Liver (tissue), 3 donors: ENCODE data around the gene REPS1.

ENCODE experiments used
- RAD21 ChIP-seq, 2 donors: IDR thresholded peaks; 2 replicates each; pipeline ENCODE4 v1.6.1; 2016; ENCODE audit warnings: antibody characterized with exemption in 2 of 2, mild to moderate bottlenecking in 2 of 2
- SP1 ChIP-seq: IDR thresholded peaks from 2 replicates; pipeline ENCODE4 v1.6.1; 2018; ENCODE audit warnings: antibody characterized with exemption, mild to moderate bottlenecking
- YY1 ChIP-seq: IDR thresholded peaks from 2 replicates; pipeline ENCODE4 v1.6.1; 2016; ENCODE audit warnings: antibody characterized with exemption, mild to moderate bottlenecking
- TF ChIP-seq, protein P1 (sequence below): fragments of 150-350 bp; IDR thresholded peaks from 2 replicates; pipeline ENCODE4 v1.5.1; 2017; ENCODE audit warnings: improper control_type of control experiment, low read depth, low read length; ENCODE audit not compliant: missing input control
- TF ChIP-seq, protein P2 (sequence below): IDR thresholded peaks from 2 replicates; pipeline ENCODE4 v1.6.1; 2016; ENCODE audit warnings: antibody characterized with exemption, mild to moderate bottlenecking
- TF ChIP-seq, protein P3 (sequence below): IDR thresholded peaks from 2 replicates; pipeline ENCODE4 v1.6.1; 2016; ENCODE audit warnings: antibody characterized with exemption
- TF ChIP-seq, protein P4 (sequence below): IDR thresholded peaks from 2 replicates; pipeline ENCODE4 v1.6.1; 2016; ENCODE audit warnings: antibody characterized with exemption
- donor health status: healthy.
- donor health status: healthy.

DNA sequence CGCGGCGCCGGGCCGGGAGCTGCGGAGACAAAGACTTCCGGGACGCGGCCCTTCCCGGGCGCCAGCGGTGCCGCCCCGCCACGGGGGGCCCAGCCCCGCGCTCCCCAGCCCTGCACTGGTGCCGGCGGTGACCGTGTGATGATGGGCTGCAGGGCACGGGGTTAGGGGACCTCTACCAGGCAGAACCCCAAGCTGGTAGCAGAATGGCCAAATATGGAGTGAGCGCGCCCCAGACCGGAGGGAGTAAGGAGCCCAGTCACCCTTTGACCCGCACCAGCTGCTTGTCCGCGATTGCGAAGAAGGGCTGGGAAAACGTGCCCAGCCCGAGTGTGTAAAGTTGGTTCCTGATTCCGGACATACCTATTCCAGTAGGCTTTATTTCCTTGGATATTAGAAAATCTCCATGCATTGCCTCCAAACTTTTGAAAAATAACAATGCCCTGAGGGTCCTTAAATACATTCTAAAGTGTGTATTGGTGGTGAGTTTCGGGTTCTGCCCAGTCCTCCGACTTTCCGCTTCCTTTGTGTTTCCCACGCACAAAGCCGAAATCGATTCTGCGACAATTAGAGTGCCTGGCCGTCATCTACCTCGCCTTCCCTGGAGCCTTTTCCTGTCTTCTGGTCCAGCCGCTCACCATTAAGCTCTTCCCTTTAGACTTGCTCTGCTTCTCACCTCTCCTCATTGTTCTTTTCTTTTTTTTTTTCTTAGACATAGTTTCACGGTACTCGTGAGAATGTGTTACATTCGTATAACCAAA lies 41.6 kb upstream of the REPS1 start:
- TF ChIP-seq RAD21 (IDR thresholded peaks at IDR 0.05) (peak; percentile 48 to 58), SP1 (no peak), YY1 (no peak)
- TF ChIP-seq, protein P1, sequence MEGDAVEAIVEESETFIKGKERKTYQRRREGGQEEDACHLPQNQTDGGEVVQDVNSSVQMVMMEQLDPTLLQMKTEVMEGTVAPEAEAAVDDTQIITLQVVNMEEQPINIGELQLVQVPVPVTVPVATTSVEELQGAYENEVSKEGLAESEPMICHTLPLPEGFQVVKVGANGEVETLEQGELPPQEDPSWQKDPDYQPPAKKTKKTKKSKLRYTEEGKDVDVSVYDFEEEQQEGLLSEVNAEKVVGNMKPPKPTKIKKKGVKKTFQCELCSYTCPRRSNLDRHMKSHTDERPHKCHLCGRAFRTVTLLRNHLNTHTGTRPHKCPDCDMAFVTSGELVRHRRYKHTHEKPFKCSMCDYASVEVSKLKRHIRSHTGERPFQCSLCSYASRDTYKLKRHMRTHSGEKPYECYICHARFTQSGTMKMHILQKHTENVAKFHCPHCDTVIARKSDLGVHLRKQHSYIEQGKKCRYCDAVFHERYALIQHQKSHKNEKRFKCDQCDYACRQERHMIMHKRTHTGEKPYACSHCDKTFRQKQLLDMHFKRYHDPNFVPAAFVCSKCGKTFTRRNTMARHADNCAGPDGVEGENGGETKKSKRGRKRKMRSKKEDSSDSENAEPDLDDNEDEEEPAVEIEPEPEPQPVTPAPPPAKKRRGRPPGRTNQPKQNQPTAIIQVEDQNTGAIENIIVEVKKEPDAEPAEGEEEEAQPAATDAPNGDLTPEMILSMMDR, result no peak
- TF ChIP-seq, protein P2, sequence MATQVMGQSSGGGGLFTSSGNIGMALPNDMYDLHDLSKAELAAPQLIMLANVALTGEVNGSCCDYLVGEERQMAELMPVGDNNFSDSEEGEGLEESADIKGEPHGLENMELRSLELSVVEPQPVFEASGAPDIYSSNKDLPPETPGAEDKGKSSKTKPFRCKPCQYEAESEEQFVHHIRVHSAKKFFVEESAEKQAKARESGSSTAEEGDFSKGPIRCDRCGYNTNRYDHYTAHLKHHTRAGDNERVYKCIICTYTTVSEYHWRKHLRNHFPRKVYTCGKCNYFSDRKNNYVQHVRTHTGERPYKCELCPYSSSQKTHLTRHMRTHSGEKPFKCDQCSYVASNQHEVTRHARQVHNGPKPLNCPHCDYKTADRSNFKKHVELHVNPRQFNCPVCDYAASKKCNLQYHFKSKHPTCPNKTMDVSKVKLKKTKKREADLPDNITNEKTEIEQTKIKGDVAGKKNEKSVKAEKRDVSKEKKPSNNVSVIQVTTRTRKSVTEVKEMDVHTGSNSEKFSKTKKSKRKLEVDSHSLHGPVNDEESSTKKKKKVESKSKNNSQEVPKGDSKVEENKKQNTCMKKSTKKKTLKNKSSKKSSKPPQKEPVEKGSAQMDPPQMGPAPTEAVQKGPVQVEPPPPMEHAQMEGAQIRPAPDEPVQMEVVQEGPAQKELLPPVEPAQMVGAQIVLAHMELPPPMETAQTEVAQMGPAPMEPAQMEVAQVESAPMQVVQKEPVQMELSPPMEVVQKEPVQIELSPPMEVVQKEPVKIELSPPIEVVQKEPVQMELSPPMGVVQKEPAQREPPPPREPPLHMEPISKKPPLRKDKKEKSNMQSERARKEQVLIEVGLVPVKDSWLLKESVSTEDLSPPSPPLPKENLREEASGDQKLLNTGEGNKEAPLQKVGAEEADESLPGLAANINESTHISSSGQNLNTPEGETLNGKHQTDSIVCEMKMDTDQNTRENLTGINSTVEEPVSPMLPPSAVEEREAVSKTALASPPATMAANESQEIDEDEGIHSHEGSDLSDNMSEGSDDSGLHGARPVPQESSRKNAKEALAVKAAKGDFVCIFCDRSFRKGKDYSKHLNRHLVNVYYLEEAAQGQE, result peak; percentile 17
- TF ChIP-seq, protein P3, sequence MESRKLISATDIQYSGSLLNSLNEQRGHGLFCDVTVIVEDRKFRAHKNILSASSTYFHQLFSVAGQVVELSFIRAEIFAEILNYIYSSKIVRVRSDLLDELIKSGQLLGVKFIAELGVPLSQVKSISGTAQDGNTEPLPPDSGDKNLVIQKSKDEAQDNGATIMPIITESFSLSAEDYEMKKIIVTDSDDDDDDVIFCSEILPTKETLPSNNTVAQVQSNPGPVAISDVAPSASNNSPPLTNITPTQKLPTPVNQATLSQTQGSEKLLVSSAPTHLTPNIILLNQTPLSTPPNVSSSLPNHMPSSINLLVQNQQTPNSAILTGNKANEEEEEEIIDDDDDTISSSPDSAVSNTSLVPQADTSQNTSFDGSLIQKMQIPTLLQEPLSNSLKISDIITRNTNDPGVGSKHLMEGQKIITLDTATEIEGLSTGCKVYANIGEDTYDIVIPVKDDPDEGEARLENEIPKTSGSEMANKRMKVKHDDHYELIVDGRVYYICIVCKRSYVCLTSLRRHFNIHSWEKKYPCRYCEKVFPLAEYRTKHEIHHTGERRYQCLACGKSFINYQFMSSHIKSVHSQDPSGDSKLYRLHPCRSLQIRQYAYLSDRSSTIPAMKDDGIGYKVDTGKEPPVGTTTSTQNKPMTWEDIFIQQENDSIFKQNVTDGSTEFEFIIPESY, result peak; percentile 17
- TF ChIP-seq, protein P4, sequence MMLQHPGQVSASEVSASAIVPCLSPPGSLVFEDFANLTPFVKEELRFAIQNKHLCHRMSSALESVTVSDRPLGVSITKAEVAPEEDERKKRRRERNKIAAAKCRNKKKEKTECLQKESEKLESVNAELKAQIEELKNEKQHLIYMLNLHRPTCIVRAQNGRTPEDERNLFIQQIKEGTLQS, result no peak
